NCI-H1436 treated with DMSO at 0.1 percent for 48 hours (cell line): ENCODE measurements around the gene CAV2.
"Not testable (repeated sequence)": the region's sequence is repeated elsewhere in the genome, so short reads cannot be mapped to it uniquely, and the experiment has no call there.

Experiments
- DNase-seq: peaks from one replicate; lab custom pipeline; 2025; lab: John Stamatoyannopoulos, UW

The CAV2 gene

GRCh38 chr7:116499168-116500077, at the start of gene CAV2:
CAV2 (plus strand) TSS chr7:116499738; CDS start chr7:116499782, 44 bp downstream.
- DNase-seq, result no peak

- no peak for DNase-seq
These were observed 49.6 kb upstream of the CAV2 start for GRCh38 chr7:116449950-116450349.

- DNase-seq, result no peak
These were observed 47.4 kb upstream of the CAV2 start for GRCh38 chr7:116451957-116452729.

GRCh38 chr7:116454377-116454776, 45.2 kb upstream of the CAV2 start:
- DNase-seq, result no peak

GRCh38 chr7:116455009-116455408, 44.5 kb upstream of the CAV2 start:
- no peak for DNase-seq

- no peak for DNase-seq
These were observed 44.0 kb upstream of the CAV2 start for GRCh38 chr7:116455499-116455898.

- no peak for DNase-seq
These were observed 38.0 kb upstream of the CAV2 start for GRCh38 chr7:116461500-116461899.

- DNase-seq, result no peak
These were observed 35.6 kb upstream of the CAV2 start for GRCh38 chr7:116463956-116464355.

GRCh38 chr7:116464375-116464774, 35.2 kb upstream of the CAV2 start:
- no peak for DNase-seq

GRCh38 chr7:116465125-116465524, 34.4 kb upstream of the CAV2 start:
- DNase-seq, result no peak

- no peak for DNase-seq
These were observed 31.0 kb upstream of the CAV2 start for GRCh38 chr7:116468534-116468933.

GRCh38 chr7:116477625-116478024, 21.9 kb upstream of the CAV2 start:
- no peak for DNase-seq

- no peak for DNase-seq
These were observed 20.7 kb upstream of the CAV2 start for GRCh38 chr7:116478834-116479233.

GRCh38 chr7:116483271-116483942, 16.1 kb upstream of the CAV2 start:
- no peak for DNase-seq

GRCh38 chr7:116484389-116484788, 15.1 kb upstream of the CAV2 start:
- DNase-seq, result not testable (repeated sequence)

GRCh38 chr7:116487907-116488521, 11.5 kb upstream of the CAV2 start:
- DNase-seq, result no peak

- no peak for DNase-seq
These were observed 9.2 kb upstream of the CAV2 start for GRCh38 chr7:116490351-116490750.

GRCh38 chr7:116491887-116492653, 7.5 kb upstream of the CAV2 start:
- DNase-seq, result no peak

- no peak for DNase-seq
These were observed 6.9 kb upstream of the CAV2 start for GRCh38 chr7:116492654-116493109.

- no peak for DNase-seq
These were observed 6.1 kb upstream of the CAV2 start for GRCh38 chr7:116493449-116493848.

- no peak for DNase-seq
These were observed 5.1 kb upstream of the CAV2 start for GRCh38 chr7:116494472-116494871.
